Esophagus muscularis mucosa (tissue), 4 donors: ENCODE data around the gene NRXN3. TPM values are rescaled to one million over a fixed set of nuclear protein-coding genes. Genes with fewer than 3 reads are reported as not detected.
A peak's percentile ranks its signal among the peaks of the same experiment; 100 is the strongest.

ENCODE experiments used
- DNase-seq: peaks from one replicate; pipeline ENCODE4 v3.0.0-alpha.2; 2017; ENCODE audit errors: extremely low spot score
- H3K27ac ChIP-seq, 4 donors: fragments of 200-600 bp; sonication (generic); replicated peaks in 1 of 4; 1 replicate in 3 of 4; 2 replicates in 1 of 4; pipeline ENCODE4 v1.5.1; 2016 to 2019; ENCODE audit warnings: mild to moderate bottlenecking in 1 of 4
- H3K27me3 ChIP-seq, 4 donors: fragments of 200-600 bp; sonication (generic); one replicate each; pipeline versions ENCODE4 v1.5.1 to v1.6.0; 2016 to 2019
- H3K36me3 ChIP-seq, 4 donors: fragments of 200-600 bp; sonication (generic); one replicate each; pipeline ENCODE4 v1.5.1; 2016 to 2019
- H3K4me1 ChIP-seq, 4 donors: fragments of 200-600 bp; sonication (generic); one replicate each; pipeline ENCODE4 v1.5.1; 2016 to 2019
- H3K4me3 ChIP-seq, 4 donors: fragments of 200-600 bp; sonication (generic); 1 replicate in 2 of 4; 2 replicates in 2 of 4; pipeline ENCODE4 v1.5.1; 2016 to 2019; ENCODE audit warnings: mild to moderate bottlenecking in 4 of 4, moderate library complexity in 1 of 4
- H3K9me3 ChIP-seq, 4 donors: fragments of 200-600 bp; sonication (generic); 1 replicate in 3 of 4; 2 replicates in 1 of 4; pipeline ENCODE4 v1.5.1; 2016 to 2019
- EP300 ChIP-seq: sonication (generic); formaldehyde crosslinking; IDR thresholded peaks from one replicate; pipeline ENCODE4 v1.6.1; 2017; ENCODE audit warnings: antibody characterized with exemption
- POLR2A ChIP-seq: fragments of 450-650 bp; IDR thresholded peaks from one replicate; pipeline ENCODE4 v1.6.1; 2017; ENCODE audit warnings: antibody characterized with exemption, moderate library complexity, mild to moderate bottlenecking, low read depth
- POLR2AphosphoS5 ChIP-seq, 2 donors: sonication (generic); formaldehyde crosslinking; IDR thresholded peaks; one replicate each; pipeline ENCODE4 v1.6.1; 2017; ENCODE audit warnings: antibody characterized with exemption in 2 of 2
- WGBS: methylation state at CpG from one replicate; pipeline ENCODE4 v1.1.5; 2018; 5-methylcytosine and 5-hydroxymethylcytosine counted together
- intact Hi-C: fragments of 100-400 bp; cut with DNase I; formaldehyde crosslinking; loops from one replicate; pipeline ENCODE4 v1.15.1; 2023
- total RNA-seq, 4 donors: library from RNA; depleted of rRNA; stranded (reverse); fragments of >200 nt; gene quantifications; one replicate each; pipeline versions ENCODE4 v1.1.0 to v1.2.1, GENCODE V29; 2016
- TF ChIP-seq, protein P1 (sequence below), 3 experiments: fragments of 200-600 bp in 2 of 3; fragments of 450-650 bp in 1 of 3; sonication (generic) in 2 of 3; IDR thresholded peaks; one replicate each; pipeline ENCODE4 v1.5.1; 2017 to 2019; ENCODE audit warnings: antibody characterized with exemption in 3 of 3, mild to moderate bottlenecking in 2 of 3, moderate library complexity in 1 of 3

Gene NRXN3
- total RNA-seq, 4 donors from 2014 or later = 71.1 to 159 (median 122) TPM

DNA sequence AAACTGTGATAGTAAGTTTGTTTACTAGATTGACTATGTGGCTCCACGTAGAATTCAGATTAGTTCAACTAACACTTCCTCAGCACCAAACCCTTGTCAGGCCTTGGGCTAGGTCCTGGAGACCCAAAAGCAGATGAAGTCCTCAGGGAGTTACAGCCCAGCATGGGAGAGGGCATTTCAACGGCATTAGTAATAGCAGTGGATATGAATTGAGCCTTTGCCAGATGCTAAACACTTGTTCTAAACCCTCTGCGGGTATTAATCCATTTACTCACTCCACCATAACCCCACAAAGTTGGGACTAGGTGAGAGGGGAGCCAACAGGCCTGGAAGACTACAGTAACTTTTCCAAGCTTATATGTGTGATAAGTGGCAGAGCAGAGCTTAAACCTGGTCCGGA, 1326.5 kb downstream of the NRXN3 start:
- intact Hi-C loops = no loop called here
- H3K27ac ChIP-seq = no peak overlapping the region
- H3K4me3 ChIP-seq = no peak overlapping the region
- no peak for DNase-seq
- no peaks in the 10 kb centered on the region for H3K36me3 ChIP-seq
- H3K9me3 ChIP-seq = no peaks in the 10 kb centered on the region
- no peaks in the 10 kb centered on the region for H3K27me3 ChIP-seq
- H3K4me1 ChIP-seq = peaks cover 0 to 49% (median 20%) of the 10 kb centered on the region in 4 donors
- no peak for TF ChIP-seq POLR2A
- no peak for TF ChIP-seq POLR2AphosphoS5 (IDR thresholded peaks at IDR 0.05)
- no peak for TF ChIP-seq EP300
- TF ChIP-seq, protein P1, sequence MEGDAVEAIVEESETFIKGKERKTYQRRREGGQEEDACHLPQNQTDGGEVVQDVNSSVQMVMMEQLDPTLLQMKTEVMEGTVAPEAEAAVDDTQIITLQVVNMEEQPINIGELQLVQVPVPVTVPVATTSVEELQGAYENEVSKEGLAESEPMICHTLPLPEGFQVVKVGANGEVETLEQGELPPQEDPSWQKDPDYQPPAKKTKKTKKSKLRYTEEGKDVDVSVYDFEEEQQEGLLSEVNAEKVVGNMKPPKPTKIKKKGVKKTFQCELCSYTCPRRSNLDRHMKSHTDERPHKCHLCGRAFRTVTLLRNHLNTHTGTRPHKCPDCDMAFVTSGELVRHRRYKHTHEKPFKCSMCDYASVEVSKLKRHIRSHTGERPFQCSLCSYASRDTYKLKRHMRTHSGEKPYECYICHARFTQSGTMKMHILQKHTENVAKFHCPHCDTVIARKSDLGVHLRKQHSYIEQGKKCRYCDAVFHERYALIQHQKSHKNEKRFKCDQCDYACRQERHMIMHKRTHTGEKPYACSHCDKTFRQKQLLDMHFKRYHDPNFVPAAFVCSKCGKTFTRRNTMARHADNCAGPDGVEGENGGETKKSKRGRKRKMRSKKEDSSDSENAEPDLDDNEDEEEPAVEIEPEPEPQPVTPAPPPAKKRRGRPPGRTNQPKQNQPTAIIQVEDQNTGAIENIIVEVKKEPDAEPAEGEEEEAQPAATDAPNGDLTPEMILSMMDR (IDR thresholded peaks at IDR 0.05) = no peak
- WGBS = 61% methylated on average over 4 of the region's 4 CpGs

DNA sequence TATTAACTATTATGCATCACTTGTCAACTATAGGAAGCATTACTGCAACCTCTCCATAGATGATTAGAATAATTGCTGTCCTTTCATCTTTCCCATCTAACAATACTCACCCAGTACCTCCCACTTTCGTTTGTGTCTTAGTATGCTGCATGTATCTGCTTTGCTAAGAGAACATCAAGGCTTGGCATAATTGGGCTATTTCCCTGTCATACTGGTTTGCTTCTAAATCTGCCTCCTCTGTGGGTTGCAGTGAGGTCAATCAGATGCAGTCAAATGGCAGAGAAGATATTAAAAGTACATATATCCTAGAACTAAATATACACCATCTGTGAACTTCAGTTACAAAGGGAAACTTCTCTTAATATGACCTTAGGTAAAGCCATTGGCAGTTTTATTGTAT, 1330.3 kb downstream of the NRXN3 start:
- Histone ChIP-seq H3K4me1 (peaks cover 0 to 61% (median 32%) of the 10 kb centered on the region in 4 donors), H3K9me3 (no peaks in the 10 kb centered on the region), H3K4me3 (no peak overlapping the region), H3K36me3 (no peaks in the 10 kb centered on the region), H3K27ac (no peak overlapping the region), H3K27me3 (no peaks in the 10 kb centered on the region)
- TF ChIP-seq EP300 (no peak), POLR2AphosphoS5 (IDR thresholded peaks at IDR 0.05) (no peak), POLR2A (no peak)
- TF ChIP-seq, protein P1 (IDR thresholded peaks at IDR 0.05) = no peak
- intact Hi-C loops = no loop called here
- no peak for DNase-seq
- WGBS = 73% methylated on average over 1 of the region's 1 CpG

DNA sequence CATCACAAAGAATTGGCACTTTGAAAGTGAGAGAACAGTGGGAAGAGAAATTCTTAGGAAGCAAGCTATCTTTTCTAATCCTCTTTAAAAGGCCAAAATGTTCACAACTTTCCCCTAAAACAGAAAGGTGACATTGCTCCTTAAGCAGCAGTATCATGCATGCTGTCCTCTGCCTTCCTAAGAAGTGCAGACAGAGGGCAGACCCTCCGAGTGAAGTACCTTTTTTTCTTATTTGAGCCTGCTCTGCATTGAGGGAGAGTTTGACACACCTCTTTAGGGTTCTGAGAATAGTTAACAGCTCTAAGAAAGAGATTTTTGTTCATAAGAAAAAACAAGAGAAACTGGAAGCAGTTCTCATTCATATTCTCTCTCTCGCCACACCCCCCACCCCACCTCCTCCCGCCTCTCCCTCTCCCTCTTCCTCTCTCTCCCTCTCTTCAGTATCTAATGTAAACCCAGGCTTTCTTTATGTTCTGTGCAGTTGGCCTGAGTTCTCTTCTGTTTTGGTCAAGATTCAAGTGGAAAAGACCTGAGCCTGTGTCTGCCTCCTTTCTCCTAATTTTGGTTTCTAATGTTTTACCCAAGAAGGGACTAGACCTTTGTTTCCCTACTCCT, 1332.1 kb downstream of the NRXN3 start:
- no peaks in the 10 kb centered on the region for H3K9me3 ChIP-seq
- no peak overlapping the region for H3K27ac ChIP-seq
- no peak for DNase-seq
- H3K4me1 ChIP-seq = peaks cover 0 to 52% (median 26%) of the 10 kb centered on the region in 4 donors
- H3K36me3 ChIP-seq = no peaks in the 10 kb centered on the region
- H3K4me3 ChIP-seq = no peak overlapping the region
- 58% methylated on average over 3 of the region's 3 CpGs for WGBS
- intact Hi-C loops = no loop called here
- TF ChIP-seq, protein P1 (IDR thresholded peaks at IDR 0.05) = no peak
- no peak for TF ChIP-seq EP300
- no peaks in the 10 kb centered on the region for H3K27me3 ChIP-seq

DNA sequence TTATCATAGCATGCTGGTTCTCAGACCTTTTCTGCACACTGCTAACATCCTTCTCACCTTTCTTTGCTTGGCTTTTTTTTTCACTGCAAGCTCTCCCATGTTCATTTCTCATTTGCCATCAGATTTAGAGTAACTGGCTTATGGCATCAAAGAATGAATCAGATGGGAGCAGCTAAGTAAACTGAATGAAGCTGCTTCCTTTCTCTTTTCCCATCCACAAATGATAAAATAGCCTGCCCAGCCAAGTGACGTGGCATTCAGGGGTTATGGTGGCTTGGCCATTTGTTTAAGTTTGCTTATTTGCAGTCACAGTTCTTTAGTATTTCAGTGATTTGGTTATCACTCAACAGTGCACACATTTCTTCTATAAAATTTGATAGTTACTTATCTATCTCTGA, 1332.6 kb downstream of the NRXN3 start:
- no peaks in the 10 kb centered on the region for H3K27me3 ChIP-seq
- peaks cover 0 to 49% (median 24%) of the 10 kb centered on the region in 4 donors for H3K4me1 ChIP-seq
- H3K27ac ChIP-seq = no peak overlapping the region
- H3K4me3 ChIP-seq = no peak overlapping the region
- no peak for DNase-seq
- 36% methylated on average over 1 of the region's 1 CpG for WGBS
- TF ChIP-seq, protein P1 (IDR thresholded peaks at IDR 0.05) = no peak
- TF ChIP-seq EP300 = no peak
- TF ChIP-seq POLR2AphosphoS5 (IDR thresholded peaks at IDR 0.05) = no peak
- intact Hi-C loops = no loop called here
- H3K9me3 ChIP-seq = no peaks in the 10 kb centered on the region
- H3K36me3 ChIP-seq = no peaks in the 10 kb centered on the region

DNA sequence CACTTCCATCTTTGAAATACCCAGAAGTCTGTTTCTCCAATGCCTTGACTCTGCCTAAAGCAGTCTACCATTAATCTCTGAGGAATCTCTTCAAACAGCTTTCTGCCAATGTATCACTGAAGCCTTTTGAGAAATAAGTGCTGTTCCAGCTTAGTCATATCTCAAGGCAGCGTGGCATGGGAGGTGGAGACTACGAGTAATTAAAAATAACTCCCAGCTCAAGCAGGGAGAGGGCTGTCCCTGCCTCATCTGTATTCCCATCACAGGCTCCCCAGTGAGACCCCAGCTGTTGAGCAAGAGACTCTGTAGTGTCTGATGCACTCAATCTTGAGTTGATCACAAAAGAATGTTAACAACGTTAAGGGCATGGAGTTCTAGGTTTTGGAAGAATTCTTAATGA, 1340.5 kb downstream of the NRXN3 start:
- intact Hi-C loops = no loop called here
- Histone ChIP-seq H3K9me3 (no peaks in the 10 kb centered on the region), H3K4me1 (peaks cover 0 to 40% (median 34%) of the 10 kb centered on the region in 4 donors), H3K27ac (peak overlapping the region in 1 of 4 donors; percentile 17), H3K4me3 (no peak overlapping the region), H3K36me3 (no peaks in the 10 kb centered on the region), H3K27me3 (no peaks in the 10 kb centered on the region)
- TF ChIP-seq, protein P1 (IDR thresholded peaks at IDR 0.05) = no peak
- DNase-seq = no peak
- WGBS = 34% methylated on average over 3 of the region's 3 CpGs
